Ishikawa (cell line): Measurements from ENCODE around the gene CDH13.

Source experiments
- CEBPB ChIP-seq: IDR thresholded peaks from 2 replicates; pipeline ENCODE4 v1.6.1; 2012
- CREB1 ChIP-seq: IDR thresholded peaks from 2 replicates; pipeline ENCODE4 v1.6.1; 2012; ENCODE audit warnings: low read depth
- EGR1 ChIP-seq: IDR thresholded peaks from 2 replicates; pipeline ENCODE4 v1.6.1; 2012
- EP300 ChIP-seq: IDR thresholded peaks from 2 replicates; pipeline ENCODE4 v1.6.1; 2012; ENCODE audit warnings: borderline replicate concordance
- FOXM1 ChIP-seq: IDR thresholded peaks from 2 replicates; pipeline ENCODE4 v1.6.1; 2012; ENCODE audit warnings: low read depth, borderline replicate concordance
- MAX ChIP-seq: IDR thresholded peaks from 2 replicates; pipeline ENCODE4 v1.6.1; 2012
- NFIC ChIP-seq: IDR thresholded peaks from 2 replicates; pipeline ENCODE4 v1.6.1; 2012
- RAD21 ChIP-seq: IDR thresholded peaks from 2 replicates; pipeline ENCODE4 v1.6.1; 2012; ENCODE audit warnings: low read depth
- TAF1 ChIP-seq: IDR thresholded peaks from 2 replicates; pipeline ENCODE4 v1.6.1; 2012; ENCODE audit warnings: low read depth, mild to moderate bottlenecking
- TCF12 ChIP-seq: IDR thresholded peaks from 2 replicates; pipeline ENCODE4 v1.6.1; 2012; ENCODE audit warnings: low read depth
- TEAD4 ChIP-seq: IDR thresholded peaks from 2 replicates; pipeline ENCODE4 v1.6.1; 2012
- YY1 ChIP-seq: IDR thresholded peaks from 2 replicates; pipeline ENCODE4 v1.6.1; 2012; ENCODE audit warnings: low read depth
- ZBTB7A ChIP-seq: IDR thresholded peaks from 2 replicates; pipeline ENCODE4 v1.6.1; 2012; ENCODE audit warnings: low read depth
- TF ChIP-seq, protein P1 (sequence below): IDR thresholded peaks from 2 replicates; pipeline ENCODE4 v1.6.1; 2012; ENCODE audit warnings: low read depth, mild to moderate bottlenecking
- TF ChIP-seq, protein P2 (sequence below): IDR thresholded peaks from 2 replicates; pipeline ENCODE4 v1.6.1; 2012

CDH13 gene

DNA sequence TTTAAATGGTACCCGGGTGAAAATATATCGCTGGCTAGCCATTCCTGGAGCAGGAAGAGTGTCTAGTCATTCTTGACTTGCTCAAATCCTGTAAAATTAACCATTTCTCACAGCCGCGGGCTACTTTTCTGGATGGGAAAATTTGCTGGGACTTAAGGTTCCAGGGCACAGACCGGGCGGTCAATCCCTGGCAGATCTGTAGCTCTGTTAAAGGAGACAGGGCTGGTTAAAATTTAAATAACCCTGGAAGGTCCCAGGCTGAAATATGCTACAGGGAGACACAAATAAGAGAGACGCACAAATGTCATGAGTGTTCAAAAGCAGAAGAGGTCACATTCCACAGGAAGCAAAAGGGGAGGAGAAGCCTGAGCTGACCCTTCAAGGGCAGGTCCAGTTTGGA is 951.4 kb downstream of the CDH13 start:
- no peak for TF ChIP-seq CREB1
- TF ChIP-seq, protein P1, sequence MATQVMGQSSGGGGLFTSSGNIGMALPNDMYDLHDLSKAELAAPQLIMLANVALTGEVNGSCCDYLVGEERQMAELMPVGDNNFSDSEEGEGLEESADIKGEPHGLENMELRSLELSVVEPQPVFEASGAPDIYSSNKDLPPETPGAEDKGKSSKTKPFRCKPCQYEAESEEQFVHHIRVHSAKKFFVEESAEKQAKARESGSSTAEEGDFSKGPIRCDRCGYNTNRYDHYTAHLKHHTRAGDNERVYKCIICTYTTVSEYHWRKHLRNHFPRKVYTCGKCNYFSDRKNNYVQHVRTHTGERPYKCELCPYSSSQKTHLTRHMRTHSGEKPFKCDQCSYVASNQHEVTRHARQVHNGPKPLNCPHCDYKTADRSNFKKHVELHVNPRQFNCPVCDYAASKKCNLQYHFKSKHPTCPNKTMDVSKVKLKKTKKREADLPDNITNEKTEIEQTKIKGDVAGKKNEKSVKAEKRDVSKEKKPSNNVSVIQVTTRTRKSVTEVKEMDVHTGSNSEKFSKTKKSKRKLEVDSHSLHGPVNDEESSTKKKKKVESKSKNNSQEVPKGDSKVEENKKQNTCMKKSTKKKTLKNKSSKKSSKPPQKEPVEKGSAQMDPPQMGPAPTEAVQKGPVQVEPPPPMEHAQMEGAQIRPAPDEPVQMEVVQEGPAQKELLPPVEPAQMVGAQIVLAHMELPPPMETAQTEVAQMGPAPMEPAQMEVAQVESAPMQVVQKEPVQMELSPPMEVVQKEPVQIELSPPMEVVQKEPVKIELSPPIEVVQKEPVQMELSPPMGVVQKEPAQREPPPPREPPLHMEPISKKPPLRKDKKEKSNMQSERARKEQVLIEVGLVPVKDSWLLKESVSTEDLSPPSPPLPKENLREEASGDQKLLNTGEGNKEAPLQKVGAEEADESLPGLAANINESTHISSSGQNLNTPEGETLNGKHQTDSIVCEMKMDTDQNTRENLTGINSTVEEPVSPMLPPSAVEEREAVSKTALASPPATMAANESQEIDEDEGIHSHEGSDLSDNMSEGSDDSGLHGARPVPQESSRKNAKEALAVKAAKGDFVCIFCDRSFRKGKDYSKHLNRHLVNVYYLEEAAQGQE = no peak
- no peak for TF ChIP-seq YY1
- TF ChIP-seq RAD21 = no peak

GRCh38 chr16:83579027-83579426 is 952.3 kb downstream of the CDH13 start:
- TF ChIP-seq TAF1 = no peak
- TF ChIP-seq ZBTB7A = no peak
- no peak for TF ChIP-seq CREB1
- no peak for TF ChIP-seq EP300
- TF ChIP-seq FOXM1 = no peak
- no peak for TF ChIP-seq MAX
- TF ChIP-seq TCF12 = no peak
- TF ChIP-seq RAD21 = no peak

- TF ChIP-seq FOXM1 (no peak), TAF1 (no peak), EP300 (no peak), MAX (no peak), NFIC (no peak), CEBPB (no peak), ZBTB7A (no peak), TCF12 (no peak), EGR1 (no peak), CREB1 (no peak), RAD21 (no peak), TEAD4 (no peak), YY1 (no peak)
- TF ChIP-seq, protein P1 = no peak
- TF ChIP-seq, protein P2, sequence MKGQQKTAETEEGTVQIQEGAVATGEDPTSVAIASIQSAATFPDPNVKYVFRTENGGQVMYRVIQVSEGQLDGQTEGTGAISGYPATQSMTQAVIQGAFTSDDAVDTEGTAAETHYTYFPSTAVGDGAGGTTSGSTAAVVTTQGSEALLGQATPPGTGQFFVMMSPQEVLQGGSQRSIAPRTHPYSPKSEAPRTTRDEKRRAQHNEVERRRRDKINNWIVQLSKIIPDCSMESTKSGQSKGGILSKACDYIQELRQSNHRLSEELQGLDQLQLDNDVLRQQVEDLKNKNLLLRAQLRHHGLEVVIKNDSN = no peak
Measured at GRCh38 chr16:83579436-83579835, 952.7 kb downstream of the CDH13 start.

- TF ChIP-seq, protein P2 = no peak
- TF ChIP-seq EGR1 (no peak), YY1 (no peak), FOXM1 (no peak), EP300 (no peak), ZBTB7A (no peak), NFIC (no peak), RAD21 (no peak), TCF12 (no peak), CEBPB (no peak)
- TF ChIP-seq, protein P1 = no peak
Measured at GRCh38 chr16:83581082-83581481, 954.3 kb downstream of the CDH13 start.

DNA sequence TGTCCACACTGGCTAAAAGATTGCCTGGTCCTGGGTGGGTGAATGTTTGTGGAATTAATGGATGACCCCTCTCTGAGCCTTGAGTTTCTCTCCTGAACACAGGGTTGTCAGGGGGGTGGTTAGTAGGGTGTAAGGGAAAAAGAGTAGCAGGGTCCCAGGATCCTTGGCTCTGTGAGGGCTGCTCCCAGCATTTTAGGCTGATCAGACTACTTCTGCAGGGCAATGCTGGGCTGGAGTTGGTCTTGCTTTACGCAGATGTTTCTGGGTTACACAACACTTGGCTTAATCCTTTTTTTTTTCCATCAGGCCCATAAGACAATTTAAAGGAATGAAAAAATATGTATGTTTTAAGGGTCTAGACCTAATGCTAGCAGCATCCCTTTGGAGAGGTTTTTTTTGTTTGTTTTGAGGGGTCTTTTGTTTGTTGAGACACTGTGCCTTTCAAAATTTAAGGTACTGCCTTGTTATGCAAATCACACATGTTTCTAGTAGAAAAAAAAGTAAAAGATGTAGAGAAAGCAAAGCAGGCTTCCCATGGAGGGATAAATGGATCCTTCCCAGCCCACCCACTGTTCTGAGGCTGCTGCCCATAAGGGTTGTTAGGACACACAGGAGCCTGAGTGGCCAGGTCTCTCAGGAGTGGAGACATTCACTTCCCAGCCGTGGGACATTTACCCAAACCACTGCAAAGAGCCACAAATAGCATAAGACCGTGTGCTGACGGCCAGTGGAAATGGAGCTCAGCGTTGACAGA is 955.4 kb downstream of the CDH13 start:
- no peak for TF ChIP-seq TCF12
- TF ChIP-seq FOXM1 = no peak
- TF ChIP-seq ZBTB7A = no peak
